Measurements from ENCODE around the gene PLEKHG3.

The PLEKHG3 gene

GRCh38 chr14:64726585-64726890, 22.3 kb downstream of the PLEKHG3 start:
- no peak for DNase-seq

DNA sequence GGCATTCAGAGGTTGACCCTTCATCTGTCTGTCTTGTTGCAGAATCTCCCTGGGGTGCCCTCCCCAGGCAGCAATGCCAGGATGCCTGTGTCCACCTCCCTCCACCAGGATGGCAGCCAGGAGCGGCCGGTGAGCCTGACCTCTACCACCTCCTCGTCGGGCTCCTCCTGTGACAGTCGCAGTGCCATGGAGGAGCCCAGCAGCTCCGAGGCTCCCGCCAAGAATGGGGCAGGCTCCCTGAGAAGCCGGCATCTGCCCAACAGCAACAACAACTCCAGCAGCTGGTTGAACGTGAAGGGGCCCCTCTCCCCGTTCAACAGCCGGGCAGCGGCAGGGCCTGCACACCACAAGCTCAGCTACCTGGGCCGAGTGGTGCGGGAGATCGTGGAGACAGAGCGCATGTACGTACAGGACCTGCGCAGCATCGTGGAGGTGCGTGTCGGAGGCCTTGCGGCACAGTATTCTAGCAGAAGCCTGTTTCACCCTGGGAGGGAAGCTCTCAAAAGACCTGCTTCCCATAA, 23.4 kb downstream of the PLEKHG3 start:
- no peak for DNase-seq

- DNase-seq = no peak
Observed at GRCh38 chr14:64728106-64728505, 23.9 kb downstream of the PLEKHG3 start.

DNA sequence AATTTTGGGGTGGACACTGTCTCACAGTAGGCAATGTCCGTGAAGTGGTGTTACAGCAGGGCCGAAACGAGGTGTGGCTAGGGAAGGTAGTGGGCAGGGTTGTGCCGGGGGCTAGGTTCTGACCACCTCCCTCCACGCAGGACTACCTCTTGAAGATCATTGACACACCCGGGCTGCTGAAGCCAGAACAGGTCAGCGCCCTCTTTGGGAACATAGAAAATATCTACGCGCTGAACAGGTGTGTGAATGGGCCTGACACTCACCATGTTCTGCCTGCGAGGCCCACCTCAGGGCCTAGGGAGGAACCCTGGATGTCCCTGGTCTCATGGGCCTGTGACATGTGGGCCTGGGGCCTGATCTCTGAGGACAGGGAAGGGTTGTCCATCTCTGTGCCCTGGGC, 24.6 kb downstream of the PLEKHG3 start:
- no peak for DNase-seq

DNA sequence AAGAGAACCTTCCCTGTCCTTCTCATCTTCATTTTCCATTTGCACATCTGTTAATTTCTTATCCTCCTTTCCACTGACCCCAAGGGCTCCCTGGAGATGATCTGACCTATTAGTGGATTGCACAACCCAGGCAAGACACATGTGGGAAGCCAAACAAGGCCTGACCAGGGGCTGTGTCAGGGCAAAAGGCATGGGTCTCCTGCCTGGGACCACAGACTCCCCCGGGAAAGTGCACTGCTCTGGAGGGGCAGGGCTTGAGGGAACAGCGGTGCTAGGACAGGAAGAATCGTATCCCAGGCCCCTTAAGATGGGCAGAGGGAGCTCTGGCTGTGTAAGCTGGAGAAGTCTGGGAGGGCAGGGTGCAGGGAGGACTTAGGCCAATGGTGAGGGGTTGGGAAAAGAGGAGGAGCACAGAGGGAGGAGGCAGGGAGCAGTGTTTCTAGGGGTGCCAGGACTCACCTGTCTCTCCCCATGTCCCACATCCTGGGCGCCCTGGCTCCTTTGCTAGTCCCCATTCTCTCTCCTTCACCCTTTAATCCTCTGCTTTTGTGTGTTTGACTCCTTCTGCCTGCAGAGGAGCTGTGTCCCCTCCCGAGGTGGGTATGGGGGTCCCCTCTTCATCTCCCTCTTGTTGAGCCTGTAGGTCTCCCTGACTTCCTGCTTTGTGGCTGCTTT, 25.3 kb downstream of the PLEKHG3 start:
- no peak for DNase-seq

GRCh38 chr14:64730061-64730440, 25.8 kb downstream of the PLEKHG3 start:
- no peak for DNase-seq

GRCh38 chr14:64730681-64731080, 26.5 kb downstream of the PLEKHG3 start:
- no peak for DNase-seq

- no peak for DNase-seq
Observed at GRCh38 chr14:64731141-64731581, 26.9 kb downstream of the PLEKHG3 start.

GRCh38 chr14:64732066-64732465, 27.8 kb downstream of the PLEKHG3 start:
- no peak for DNase-seq

GRCh38 chr14:64732536-64733120, 28.4 kb downstream of the PLEKHG3 start:
- DNase-seq = no peak

- DNase-seq = no peak
Observed at GRCh38 chr14:64733321-64733720, 29.1 kb downstream of the PLEKHG3 start.

DNA sequence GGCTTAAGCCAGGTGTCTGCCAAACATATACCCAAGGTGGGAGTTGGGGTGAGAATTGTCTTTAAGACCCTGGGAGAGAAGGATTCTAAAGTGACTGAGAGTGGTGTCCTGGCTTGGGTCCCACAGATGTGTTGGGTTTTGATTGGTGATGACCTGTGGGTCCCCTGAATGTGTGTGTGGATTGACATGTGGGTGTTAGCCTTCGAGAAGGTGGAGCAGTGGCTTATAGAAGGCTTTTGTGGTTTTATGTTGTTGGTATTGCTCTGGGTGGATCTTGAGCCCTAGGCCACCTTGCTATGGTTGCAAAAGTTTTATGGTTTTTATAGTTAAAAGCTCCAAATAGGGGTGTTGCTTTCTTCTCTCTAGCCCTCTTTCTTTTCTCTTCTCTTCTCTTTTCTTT, 29.7 kb downstream of the PLEKHG3 start:
- no peak for DNase-seq

DNA sequence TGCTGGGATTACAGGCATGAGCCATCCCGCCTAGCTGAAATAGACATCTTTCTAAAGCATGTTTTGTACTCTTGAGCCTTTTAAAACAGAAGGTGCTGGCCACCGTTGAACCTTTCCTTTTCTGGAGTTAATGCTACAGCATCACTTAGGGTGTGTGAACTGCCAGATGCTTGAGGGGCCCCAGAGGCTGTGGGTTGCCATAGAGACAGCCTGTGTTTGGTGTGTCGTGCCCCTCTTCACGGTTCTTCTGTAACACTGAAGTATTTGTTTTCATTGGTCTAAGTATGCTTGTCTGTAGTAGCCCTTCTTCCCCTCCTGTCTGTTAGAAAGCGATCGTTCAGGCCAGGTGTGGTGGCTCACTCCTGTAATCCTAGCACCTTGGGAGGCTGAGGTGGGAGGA, 30.8 kb downstream of the PLEKHG3 start:
- DNase-seq = no peak

GRCh38 chr14:64736271-64737169, 32.3 kb downstream of the PLEKHG3 start:
- DNase-seq = peak; percentile 55

- no peak for DNase-seq
Observed at GRCh38 chr14:64737391-64738280, 33.4 kb downstream of the PLEKHG3 start.

DNA sequence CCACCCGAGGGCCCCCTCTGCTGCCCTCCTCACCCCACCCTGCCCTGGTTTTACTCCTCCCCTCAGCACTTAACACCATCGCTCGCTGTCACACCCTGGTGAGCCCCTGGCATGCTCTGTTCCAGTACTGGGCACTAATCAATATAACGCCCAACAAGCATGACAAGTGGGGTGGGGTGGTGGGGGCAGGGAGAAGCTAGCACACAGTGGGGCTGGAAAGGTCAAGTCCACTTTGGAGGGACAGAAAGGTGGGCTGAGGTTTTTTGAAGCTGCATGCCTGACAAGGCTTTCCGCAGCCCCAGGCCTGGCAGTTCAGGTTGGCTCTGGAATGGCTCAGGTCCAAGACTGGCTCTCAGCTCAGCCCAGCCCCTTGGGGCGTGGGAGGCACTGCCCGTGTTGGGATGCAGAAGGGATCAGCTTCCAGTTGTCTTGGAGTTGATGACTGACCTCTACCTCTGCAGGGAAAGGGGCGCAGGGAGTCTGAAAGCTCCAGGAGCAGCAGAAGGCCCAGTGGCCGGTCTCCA, 34.1 kb downstream of the PLEKHG3 start:
- DNase-seq = peak; percentile 38

GRCh38 chr14:64741200-64741599, 37.0 kb downstream of the PLEKHG3 start:
- DNase-seq = no peak

DNA sequence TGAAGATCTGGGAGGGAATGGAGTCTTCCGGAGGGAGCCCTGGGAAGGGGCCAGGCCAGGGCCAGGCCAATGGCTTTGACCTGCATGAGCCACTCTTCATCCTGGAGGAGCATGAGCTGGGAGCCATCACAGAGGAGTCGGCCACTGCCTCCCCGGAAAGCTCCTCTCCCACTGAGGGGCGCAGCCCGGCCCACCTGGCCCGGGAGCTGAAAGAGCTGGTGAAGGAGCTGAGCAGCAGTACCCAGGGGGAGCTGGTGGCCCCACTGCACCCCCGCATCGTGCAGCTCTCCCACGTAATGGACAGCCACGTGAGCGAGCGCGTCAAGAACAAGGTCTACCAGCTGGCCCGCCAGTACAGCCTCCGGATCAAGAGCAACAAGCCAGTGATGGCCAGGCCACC, 37.7 kb downstream of the PLEKHG3 start:
- no peak for DNase-seq

- no peak for DNase-seq
Observed at GRCh38 chr14:64743061-64743460, 38.8 kb downstream of the PLEKHG3 start.

DNA sequence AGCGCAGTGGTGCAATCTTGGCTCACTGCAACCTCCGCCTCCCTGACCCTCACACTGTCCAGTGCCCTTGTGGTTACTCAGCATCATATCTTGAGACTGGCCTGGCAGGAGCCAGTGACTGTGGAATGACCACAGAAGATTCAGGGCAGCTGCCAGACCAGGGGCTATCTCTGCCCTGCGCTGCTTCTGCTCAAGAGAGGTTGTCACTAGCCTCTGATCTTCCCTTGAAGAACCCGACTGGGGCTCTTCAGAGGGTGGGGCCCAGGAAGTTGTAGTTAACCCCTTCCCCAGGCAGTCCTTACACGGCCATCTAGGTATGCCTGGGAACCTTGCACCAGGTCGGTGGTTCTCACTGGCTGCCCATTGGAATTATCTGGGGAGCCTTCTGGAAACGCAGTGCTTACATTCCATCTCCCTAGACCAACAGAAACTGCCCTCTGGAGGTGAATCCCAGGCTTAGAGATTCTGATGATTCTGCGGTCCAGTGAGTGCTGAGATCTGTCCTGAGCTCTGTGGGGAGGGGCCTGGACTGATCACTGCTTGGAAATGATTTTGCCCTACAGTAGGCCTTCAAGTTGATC, 41.4 kb downstream of the PLEKHG3 start:
- peak; percentile 58 for DNase-seq

Measured in right kidney (tissue), 1 donor.